HL-60 (cell line): Measurements from ENCODE around the gene BBC3.

Source experiments
- DNase-seq, 2 experiments: peaks; one replicate each; pipeline ENCODE4 v3.0.0-alpha.2; 2010 to 2020; ENCODE audit warnings: low read depth in 1 of 2, low spot score in 1 of 2
- H3K27ac ChIP-seq: fragments of 250-450 bp; sonication (Bioruptor Pico); replicated peaks from 2 replicates; pipeline ENCODE4 v1.5.1; 2020; ENCODE audit warnings: mild to moderate bottlenecking, moderate library complexity
- H3K27me3 ChIP-seq: fragments of 250-450 bp; sonication (Bioruptor Pico); 2 replicates; pipeline ENCODE4 v1.5.1; 2021; ENCODE audit warnings: mild to moderate bottlenecking, moderate library complexity; ENCODE audit not compliant: insufficient read depth, poor library complexity, severe bottlenecking
- H3K4me3 ChIP-seq: replicated peaks from 2 replicates; pipeline ENCODE4 v1.5.1; 2011; ENCODE audit warnings: mild to moderate bottlenecking, control low read depth, low read length; ENCODE audit not compliant: insufficient read depth
- CTCF ChIP-seq: IDR thresholded peaks from one replicate; pipeline ENCODE4 v1.5.1; 2011; ENCODE audit warnings: low read length, control low read depth, inconsistent platforms; ENCODE audit not compliant: insufficient read depth
- GABPA ChIP-seq: IDR thresholded peaks from 2 replicates; pipeline ENCODE4 v1.6.1; 2012; ENCODE audit warnings: low read depth
- POLR2AphosphoS5 ChIP-seq: IDR thresholded peaks from 2 replicates; pipeline ENCODE4 v1.6.1; 2012; ENCODE audit warnings: low read depth
- REST ChIP-seq: IDR thresholded peaks from 2 replicates; pipeline ENCODE4 v1.6.1; 2012; ENCODE audit warnings: low read depth; ENCODE audit not compliant: insufficient replicate concordance
- SPI1 ChIP-seq: IDR thresholded peaks from 2 replicates; pipeline ENCODE4 v1.6.1; 2012; ENCODE audit warnings: low read depth, mild to moderate bottlenecking, borderline replicate concordance

BBC3 gene

GRCh38 chr19:47268028-47268427, 37.0 kb upstream of the BBC3 start:
- TF ChIP-seq GABPA: no peak
- no peak for TF ChIP-seq SPI1
- TF ChIP-seq REST: no peak
- TF ChIP-seq POLR2AphosphoS5: no peak
- Histone ChIP-seq H3K27me3 (no peaks in the 10 kb centered on the region), H3K4me3 (no peak overlapping the region), H3K27ac (no peak overlapping the region)
- no peak for DNase-seq

GRCh38 chr19:47267350-47267759, 36.4 kb upstream of the BBC3 start:
- H3K27ac ChIP-seq: no peak overlapping the region
- no peaks in the 10 kb centered on the region for H3K27me3 ChIP-seq
- no peak overlapping the region for H3K4me3 ChIP-seq
- TF ChIP-seq REST (no peak), GABPA (no peak), SPI1 (no peak), POLR2AphosphoS5 (no peak), CTCF (no peak)
- DNase-seq: no peak

- H3K4me3 ChIP-seq: no peak overlapping the region
- TF ChIP-seq GABPA: no peak
- no peak for TF ChIP-seq CTCF
- TF ChIP-seq POLR2AphosphoS5: no peak
- TF ChIP-seq REST: no peak
- no peak for TF ChIP-seq SPI1
- no peak for DNase-seq
- H3K27me3 ChIP-seq: no peaks in the 10 kb centered on the region
- H3K27ac ChIP-seq: no peak overlapping the region
Observed at GRCh38 chr19:47266401-47266941, 35.5 kb upstream of the BBC3 start.
